ENCODE measurements around the gene NTN5. TPM values are rescaled to one million over a fixed set of nuclear protein-coding genes. Genes with fewer than 3 reads are reported as not detected.

NTN5 gene, protein sequence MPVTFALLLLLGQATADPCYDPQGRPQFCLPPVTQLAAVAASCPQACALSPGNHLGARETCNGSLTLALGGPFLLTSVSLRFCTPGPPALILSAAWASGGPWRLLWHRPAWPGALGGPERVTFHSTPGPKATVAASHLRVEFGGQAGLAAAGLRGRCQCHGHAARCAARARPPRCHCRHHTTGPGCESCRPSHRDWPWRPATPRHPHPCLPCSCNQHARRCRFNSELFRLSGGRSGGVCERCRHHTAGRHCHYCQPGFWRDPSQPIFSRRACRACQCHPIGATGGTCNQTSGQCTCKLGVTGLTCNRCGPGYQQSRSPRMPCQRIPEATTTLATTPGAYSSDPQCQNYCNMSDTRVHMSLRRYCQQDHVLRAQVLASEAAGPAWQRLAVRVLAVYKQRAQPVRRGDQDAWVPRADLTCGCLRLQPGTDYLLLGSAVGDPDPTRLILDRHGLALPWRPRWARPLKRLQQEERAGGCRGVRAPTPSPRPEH
- 0.22 TPM in 1 of 2 replicates, not detected in the other for total RNA-seq

DNA sequence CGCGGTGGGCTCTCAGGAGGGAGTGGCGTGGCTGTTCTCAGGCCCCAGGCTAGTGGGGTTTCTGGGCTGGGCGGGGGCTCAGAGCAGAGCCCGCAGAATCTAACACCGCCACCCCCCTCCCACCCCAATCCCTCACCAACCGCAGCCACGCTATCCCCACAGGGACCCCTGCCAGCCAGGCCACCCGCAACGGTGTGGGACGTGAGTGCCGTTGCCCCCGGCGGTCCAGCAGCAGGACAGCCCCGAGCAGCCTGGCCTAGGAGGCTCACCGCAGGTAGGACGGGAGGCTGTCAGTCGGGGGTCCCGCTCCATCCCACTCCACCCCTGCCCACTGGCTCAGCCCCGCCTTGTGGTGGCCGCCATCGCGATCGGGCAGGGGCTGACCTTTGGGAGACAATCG lies at the start of gene NTN5:
NTN5 (minus strand) TSS at position 24 of the 400 bp plus-strand sequence. CDS start 2,031 bp downstream, outside the sequence.

DNA sequence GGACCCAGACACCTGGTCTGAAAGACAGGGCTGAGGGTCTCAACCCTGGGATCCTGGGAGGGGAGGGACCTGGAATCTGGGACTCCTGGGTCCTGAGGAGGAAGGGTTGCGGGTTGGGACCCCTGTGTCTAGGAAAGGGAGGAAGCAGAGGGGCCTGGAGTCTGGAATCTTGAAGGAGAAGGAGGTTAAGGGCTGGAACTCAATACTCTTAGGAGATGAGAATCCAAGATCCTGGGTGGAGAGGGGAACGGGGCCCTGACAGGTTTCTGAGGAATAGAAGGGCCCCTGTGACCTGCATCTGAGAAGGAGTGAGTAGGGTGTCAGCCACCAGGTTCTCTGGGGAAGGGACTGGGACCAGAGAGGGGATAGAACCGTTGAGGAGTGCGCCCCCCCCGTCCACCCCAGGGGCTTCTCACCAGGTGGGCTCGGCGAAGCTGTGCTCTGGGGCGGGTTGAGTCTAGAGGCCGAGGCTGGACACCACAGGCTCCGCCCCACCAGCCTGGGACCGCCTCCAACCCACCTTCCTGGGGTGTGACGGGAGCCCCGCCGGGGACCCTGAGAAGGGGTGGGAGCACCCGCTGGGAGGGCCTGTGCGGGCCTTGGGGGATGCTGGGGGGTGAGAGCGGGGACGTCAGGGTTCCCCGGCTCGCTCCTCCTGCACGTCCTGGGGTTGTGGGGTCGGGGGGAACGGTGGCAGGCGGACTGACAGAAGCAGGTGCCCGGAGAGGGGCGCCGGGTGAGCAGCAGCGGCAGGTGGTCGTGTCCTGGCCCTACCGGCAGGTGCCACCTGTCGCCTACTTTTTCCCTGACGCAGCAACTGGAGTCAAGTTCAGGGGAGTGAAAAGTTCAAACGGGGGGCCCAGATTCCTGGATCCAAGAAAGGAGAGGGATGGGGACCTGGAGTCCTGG lies 46.7 kb upstream of the NTN5 start, which contains the start of gene MAMSTR:
MAMSTR (minus strand) TSS at position 463 of the 909 bp plus-strand sequence. CDS start 694 bp downstream, outside the sequence.

DNA sequence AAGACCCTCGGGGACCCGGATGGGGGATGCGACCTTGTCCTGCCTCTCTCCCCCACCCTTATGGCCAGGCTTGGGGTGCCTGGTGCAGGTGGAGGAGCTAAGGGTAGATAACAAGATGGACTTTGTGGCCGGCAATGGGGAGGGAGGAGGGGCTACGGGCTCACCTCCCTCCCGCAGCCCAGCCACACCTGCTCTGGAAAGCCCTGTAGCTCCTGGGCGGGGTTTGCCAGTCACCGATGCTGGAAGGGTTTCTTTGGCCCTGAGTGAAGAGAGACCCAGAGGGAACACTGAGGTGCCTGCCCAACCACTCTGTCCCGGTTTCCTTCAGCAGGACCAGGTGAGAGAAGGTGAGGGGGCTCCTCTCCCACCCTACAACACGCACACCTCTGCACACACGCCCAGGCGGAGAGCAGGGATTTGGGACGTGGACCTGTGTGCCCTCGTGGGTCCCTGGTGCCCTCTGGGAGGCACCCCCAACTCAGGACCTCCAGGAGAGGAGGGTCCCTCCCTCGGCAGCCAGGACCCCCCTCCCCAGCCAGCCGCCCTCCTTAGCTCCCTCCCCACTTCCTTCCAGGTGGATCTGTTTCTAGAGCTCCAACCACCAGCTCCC lies 23.0 kb upstream of the NTN5 start, which contains the start of gene FUT2:
FUT2 (plus strand) TSS at position 229 of the 610 bp plus-strand sequence. CDS start 6,986 bp downstream, outside the sequence.

DNA sequence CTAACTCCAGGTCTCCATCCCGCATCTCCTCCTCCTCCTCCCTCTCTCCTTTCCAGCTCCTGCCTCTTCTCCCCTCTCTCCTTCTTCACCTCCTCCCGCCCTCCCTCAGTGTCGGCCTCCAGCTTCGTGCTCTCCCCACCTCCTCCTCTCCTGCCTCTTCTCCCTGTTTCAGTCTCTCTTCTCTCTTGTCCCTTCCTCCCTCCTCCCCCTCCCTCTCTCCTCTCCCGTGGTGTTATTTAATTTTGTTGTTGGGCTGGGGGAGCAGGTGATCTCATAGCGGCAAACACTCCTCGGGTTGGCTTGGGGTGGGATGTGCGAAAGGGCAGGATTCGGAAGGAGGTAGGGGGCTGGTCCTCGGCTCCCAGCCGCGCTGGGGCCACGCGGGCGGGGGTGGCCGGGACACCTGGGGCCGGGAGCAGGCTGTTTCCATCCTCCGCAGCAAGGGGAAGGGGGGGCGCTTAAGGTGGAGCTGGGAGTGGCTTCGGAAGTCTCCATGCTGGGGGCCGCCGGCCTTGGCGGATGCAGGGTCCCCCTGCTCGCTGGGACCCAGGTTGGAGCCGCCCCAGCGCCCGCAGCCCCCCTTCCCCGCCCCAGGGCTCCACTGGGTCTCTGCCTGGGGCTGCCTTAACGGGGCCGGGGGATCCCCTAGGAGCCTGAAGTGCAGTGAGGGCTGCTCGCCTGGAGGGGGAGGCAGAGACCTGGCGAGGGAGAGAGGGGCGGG lies 26.7 kb downstream of the NTN5 start, which contains the start of gene CA11:
CA11 (minus strand) TSS at position 187 of the 721 bp plus-strand sequence. CDS start 555 bp downstream, outside the sequence.

DNA sequence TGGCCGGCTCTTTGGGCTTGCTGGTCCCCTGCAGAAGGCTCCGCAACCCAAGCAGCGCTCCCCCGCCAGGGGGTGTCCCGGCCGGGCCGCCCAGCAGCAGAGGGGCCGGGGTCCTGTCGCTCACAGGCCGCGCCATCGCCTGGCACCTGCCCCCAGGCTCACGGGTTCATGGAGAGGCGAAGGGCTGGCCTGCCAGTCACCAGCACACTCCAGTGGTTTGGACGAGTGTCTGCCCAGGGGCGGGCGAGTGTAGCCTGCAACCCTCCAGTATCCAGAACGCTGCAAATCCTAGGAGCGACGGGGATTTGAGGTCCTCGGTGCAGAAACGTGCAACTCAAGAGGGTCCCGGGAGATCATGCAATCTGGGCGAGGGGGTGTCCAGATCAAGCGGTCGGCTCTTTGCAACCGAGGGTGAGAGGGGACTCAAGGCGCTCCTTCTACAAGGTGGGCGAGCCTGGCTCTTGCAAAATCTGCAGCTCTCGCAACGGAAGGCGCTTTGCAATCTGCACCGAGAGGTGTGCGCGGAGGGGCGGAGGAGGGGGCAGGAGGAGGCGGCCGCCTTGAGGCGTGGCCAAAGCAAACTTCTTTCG lies 35.9 kb downstream of the NTN5 start, which contains the start of gene DBP:
DBP (minus strand) TSS at position 521 of the 590 bp plus-strand sequence; CDS start at position 136, 385 bp downstream.

DNA sequence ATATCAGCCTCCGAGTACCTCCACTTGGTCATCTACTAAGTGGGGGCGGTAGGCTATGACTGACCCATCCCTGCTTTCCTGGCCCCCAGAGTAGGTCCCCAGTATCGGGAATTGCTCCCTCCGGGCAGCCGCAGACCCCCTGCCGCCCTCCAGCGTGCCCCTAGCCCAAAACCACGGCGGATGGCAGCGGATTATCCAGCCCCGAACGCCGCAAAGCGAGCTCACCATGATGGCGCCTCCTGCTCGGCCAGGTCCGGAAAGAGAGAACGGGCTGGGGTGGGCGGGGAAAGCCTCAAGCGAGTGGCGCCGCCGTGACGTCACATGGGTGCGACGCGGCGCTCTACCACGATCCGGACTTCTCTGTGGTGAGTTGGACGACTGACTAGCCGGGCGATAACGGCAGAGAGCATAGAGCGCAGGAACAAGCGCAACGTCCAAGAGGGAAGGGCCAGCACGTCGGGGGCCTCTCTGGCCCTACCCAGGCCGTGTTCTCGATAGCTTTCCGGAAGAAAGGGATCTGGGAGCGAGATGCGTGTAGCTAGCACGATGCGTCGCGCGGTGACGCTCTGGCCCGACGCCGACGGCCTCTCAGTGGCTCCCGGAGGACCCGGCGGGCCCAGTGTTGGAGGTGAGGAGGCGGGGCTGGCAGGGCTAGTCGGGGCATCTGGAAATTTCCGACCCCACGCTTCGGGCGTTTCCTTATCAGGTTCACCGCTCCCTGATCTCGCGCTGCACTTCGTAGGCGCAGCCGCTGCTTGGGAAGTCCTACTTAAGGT lies 53.7 kb downstream of the NTN5 start, which contains the start of the genes RPL18 and SPHK2:
RPL18 (minus strand) TSS at position 263 of the 776 bp plus-strand sequence; CDS start at position 228, 35 bp downstream.
SPHK2 (plus strand) TSS at position 591 of the 776 bp plus-strand sequence. CDS start 1,009 bp downstream, outside the sequence.

DNA sequence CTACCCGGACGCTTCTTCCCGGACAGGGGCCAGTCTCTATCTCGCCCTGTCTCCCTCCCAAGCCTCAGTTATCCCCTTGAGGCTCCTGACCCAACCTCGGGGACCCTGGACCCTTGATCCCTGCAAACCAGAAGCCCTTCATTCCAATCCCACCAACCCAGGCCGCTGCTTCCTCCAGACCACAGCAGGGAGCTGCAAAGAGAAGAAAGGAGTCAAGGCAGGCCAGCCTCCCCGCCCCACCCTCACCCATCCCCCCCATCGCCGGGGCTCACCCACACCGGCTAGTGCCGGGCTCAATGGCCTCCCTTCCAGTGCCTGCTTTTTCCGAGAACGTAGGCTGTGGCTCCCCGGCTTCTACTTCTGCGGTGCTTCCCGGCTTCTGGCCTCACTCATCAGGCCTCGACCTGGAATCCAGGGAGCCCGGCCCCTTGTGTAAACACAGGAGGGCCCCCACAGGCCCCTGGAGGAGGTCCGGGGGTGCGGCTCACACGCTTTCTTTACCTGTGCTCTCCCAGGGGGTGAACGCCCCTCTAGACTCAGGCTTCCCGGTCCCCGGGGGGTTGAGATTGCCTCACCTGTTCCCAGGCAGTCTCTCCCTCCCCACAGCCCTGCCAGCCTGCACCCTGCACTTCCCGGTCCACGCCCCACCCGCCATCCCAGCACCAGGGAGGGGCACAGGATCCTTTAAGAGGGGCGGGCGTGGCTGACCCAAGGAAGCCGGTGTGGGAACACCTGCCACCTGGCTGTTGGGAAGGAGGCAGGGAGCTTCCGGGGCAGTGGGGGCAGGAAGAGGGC lies 58.2 kb downstream of the NTN5 start, which contains the start of gene FAM83E:
FAM83E (minus strand) TSS at position 641 of the 795 bp plus-strand sequence. CDS start 1,704 bp downstream, outside the sequence.

Other genes starting within 250 kb of the NTN5 start
- 21.0 and 23.2 TPM in 2 replicates for gene GRWD1, start 227.0 kb downstream of the NTN5 start, total RNA-seq
- 0.65 TPM in 2 replicates for gene KCNJ14, start 217.4 kb downstream of the NTN5 start, total RNA-seq
- 29.4 and 35.8 TPM in 2 replicates for gene CYTH2, start 203.6 kb downstream of the NTN5 start, total RNA-seq
- gene LMTK3, start 161.2 kb downstream of the NTN5 start, total RNA-seq: under 0.01 and 0.11 TPM in 2 replicates
- not detected in 2 replicates for gene SULT2B1, start 120.8 kb downstream of the NTN5 start, total RNA-seq
- not detected in 2 replicates for gene SPACA4, start 66.3 kb downstream of the NTN5 start, total RNA-seq
- 0.65 TPM in 1 of 2 replicates, not detected in the other for gene FAM83E, start 57.9 kb downstream of the NTN5 start, total RNA-seq
- 1,190 and 1,683 TPM in 2 replicates for gene RPL18, start 53.8 kb downstream of the NTN5 start, total RNA-seq
- gene SPHK2, start 53.5 kb downstream of the NTN5 start, total RNA-seq: 8.4 and 8.9 TPM in 2 replicates
- 4.5 and 5.0 TPM in 2 replicates for gene DBP, start 35.6 kb downstream of the NTN5 start, total RNA-seq
- gene CA11, start 26.8 kb downstream of the NTN5 start, total RNA-seq: 0.78 and 1.4 TPM in 2 replicates
- not detected in 2 replicates for gene FUT2, start 23.0 kb upstream of the NTN5 start, total RNA-seq
- 1.7 and 2.9 TPM in 2 replicates for gene MAMSTR, start 46.7 kb upstream of the NTN5 start, total RNA-seq
- 0.91 and 1.3 TPM in 2 replicates for gene RASIP1, start 67.6 kb upstream of the NTN5 start, total RNA-seq
- gene IZUMO1, start 73.9 kb upstream of the NTN5 start, total RNA-seq: not detected in 2 replicates
- gene FUT1, start 79.6 kb upstream of the NTN5 start, total RNA-seq: 0.22 TPM in 1 of 2 replicates, not detected in the other
- not detected in 2 replicates for gene FGF21, start 82.5 kb upstream of the NTN5 start, total RNA-seq
- 21.4 and 28.0 TPM in 2 replicates for gene BCAT2, start 138.0 kb upstream of the NTN5 start, total RNA-seq
- gene HSD17B14, start 163.5 kb upstream of the NTN5 start, total RNA-seq: 2.2 and 6.8 TPM in 2 replicates
- 23.1 and 31.3 TPM in 2 replicates for gene PLEKHA4, start 195.6 kb upstream of the NTN5 start, total RNA-seq
- 59.2 and 70.2 TPM in 2 replicates for gene PPP1R15A, start 199.4 kb upstream of the NTN5 start, total RNA-seq
- gene TULP2, start 225.7 kb upstream of the NTN5 start, total RNA-seq: 0.11 TPM in 1 of 2 replicates, not detected in the other
- gene NUCB1, start 227.3 kb upstream of the NTN5 start, total RNA-seq: 258 and 269 TPM in 2 replicates